Midbrain (tissue), 1 donor: ENCODE measurements around the gene LILRA6.
"Not testable (repeated sequence)": the region's sequence is repeated elsewhere in the genome, so short reads cannot be mapped to it uniquely, and the experiment has no call there.

Experiments used
- DNase-seq: peaks from one replicate; lab custom pipeline; 2025; lab: John Stamatoyannopoulos, UW

Gene LILRA6

DNA sequence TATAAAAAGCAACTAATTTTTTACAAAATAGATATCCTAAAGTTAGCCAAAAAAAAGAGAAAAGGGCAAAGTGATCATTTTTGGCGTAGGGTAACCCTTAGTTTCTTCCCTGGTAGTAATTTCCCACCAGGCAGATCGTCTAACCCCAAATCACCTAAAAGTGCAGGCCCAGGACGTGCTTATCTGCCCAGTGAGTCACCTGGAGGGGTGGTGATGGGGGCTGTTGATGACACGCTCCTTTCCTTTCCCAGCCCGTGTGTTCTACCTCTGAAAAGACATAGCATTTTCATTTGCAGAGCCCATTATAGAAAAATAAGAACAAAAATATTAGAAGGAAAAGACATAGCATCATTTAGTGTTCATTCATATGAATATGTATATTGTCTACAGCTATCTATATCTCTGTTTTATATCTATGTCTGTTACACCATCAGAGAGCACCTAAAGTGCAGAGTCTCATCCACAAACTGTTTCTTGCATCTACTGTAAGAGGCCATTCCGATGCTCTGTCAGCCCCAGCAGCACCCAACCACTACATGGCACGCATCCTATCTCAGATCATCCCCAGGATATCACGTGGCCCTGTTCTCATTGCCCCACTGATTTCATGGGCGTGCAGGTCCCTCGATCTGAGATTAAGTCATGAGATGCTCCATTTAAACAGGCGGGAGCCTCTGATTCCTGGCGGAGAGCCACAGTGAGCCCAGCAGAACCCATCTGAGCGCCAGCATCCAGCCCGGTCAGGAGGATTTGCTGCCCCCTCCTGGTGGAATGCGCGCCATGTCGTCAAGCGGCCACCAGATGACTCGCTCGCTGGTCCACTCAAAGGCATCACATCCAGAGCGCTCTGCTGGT, 11.3 kb downstream of the LILRA6 start:
- peak; percentile 86 for DNase-seq

DNA sequence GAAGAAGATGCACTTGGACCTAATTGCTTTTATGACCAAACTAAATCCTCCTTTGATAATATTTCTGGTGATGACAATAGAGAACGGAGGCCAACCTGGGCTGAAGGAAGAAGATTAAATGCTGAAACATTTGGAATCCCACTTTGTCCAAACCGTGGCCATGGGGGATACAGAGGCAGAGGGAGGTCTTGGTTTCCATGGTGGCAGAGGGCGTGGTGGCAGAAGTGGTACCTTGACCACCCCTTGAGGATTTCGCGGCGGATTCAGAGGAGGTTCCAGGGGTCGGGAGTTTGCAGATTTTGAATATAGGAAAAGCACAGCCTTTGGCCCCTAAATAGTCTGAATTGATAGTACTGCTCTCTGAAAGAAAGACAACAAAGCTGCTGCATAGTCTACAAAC, 12.6 kb downstream of the LILRA6 start:
- no peak for DNase-seq

- no peak for DNase-seq
These were observed 13.4 kb downstream of the LILRA6 start for GRCh38 chr19:54229146-54229545.

DNA sequence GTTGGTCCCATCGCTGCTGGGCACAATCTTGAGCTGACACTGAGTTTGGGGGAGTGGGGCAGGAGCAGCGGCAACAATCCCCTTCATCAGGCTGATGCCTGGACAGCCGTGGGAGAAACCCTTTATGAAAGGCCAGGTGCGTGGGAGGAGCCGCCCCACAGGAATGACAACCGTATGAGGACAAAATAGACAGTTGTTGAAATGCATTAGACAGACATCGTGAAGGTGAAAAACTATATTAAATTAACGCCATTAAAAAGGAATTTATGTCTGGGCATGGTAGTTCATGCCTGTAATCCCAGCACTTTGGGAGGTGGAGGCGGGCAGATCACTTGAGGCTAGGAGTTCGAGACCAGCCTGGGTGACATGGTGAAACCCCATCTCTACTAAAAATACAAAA, 18.0 kb downstream of the LILRA6 start:
- not testable (repeated sequence) for DNase-seq

DNA sequence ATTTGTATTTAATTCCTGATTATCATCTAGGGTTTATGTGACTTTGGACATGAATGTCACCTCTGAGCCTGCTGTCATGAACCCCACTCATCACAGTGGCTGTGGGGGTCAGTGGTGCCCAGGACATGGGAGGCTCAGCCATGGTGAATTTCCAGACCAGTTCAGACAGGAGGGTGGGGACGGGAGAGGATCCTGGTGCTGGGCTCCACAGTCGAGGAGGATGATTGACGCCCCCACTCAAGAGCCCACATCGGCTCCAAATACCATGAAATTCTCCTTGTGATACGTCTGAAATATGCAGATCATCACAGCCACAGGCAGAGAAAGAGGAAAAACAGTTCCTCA, 18.7 kb downstream of the LILRA6 start:
- DNase-seq = not testable (repeated sequence)

- DNase-seq = not testable (repeated sequence)
These were observed 19.2 kb downstream of the LILRA6 start for GRCh38 chr19:54223277-54223936.

DNA sequence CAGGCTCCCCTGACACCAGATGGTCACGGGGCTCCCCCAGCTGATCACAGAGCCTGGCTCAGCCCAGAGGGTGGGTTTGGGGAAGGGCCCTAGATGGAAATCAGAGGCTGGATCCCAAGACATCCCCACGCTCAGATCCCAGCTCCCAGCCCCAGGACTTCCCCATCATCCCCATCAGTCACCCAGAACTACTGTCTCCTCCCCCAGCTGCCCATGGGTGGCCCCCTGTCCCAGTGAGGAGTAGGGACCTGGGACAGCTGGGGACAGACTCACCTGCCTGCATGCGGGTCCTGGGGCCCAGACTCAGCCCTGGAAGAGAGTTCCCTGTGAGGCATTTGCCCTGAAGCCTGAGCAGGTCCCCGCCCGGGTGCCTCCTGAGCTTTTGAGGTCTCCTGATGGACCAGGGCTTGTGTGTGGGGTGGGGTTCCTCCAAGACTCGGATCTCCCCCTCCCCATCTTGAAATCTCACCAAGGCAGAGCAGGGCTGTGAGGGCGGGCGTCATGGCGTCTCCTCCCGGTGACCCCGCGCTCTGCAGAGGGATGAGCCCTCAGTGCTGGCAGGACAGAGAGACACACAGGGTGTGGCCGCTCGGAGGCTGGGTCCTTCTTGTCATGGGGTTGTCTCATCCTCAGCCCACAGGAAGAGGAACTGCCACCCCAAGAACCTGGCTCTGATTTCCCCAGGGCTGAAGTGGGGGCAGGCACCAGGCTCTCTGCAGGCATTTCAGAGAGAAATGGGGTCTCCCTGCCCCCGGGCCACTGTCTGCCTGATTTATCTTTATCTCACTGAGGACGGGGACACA, 19.9 kb downstream of the LILRA6 start, which contains the start of gene LILRB3:
Gene LILRB3, minus strand, starts transcription at position 534 of the 803 bp plus-strand sequence. Its CDS starts 31 bp downstream, at position 503.
- not testable (repeated sequence) for DNase-seq

DNA sequence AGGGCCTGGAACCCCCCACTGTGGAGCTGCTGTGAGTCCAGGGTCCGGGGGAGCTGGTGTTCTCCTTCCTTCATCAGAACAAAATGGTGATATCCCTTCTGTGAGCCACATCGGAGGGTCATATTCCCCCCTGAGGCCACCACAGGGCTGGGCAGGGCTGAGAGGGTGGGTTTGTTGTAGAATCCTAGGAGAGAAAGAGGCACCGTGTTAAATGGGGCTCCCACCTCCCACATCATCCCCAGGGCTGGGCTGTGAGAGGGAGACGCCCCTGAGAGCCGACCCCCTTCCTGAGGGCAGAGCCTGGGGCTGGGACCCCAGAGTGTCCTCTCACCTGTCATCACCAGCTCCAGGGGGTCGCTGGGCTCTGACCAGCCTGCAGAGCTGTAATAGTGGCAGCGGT, 20.6 kb downstream of the LILRA6 start:
- not testable (repeated sequence) for DNase-seq

DNA sequence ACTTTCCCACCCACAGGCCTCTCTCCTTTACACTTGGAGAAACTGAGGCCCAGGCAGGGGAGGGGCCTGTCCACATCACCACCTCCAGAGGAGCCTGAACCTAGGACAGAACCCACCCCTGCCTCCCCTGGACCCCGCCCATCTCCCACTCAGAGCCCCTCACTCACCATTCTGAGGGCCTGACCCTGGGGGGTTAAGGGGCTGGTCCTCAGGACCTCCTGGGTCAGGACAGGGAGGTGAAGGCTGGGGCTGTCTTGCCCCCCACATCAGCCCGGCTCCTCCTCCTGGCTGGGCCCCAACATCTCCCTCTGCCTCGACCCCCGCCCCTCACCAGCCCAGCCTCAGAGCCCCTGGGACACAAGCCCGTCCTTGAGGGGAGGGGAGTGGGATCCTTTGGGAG, 22.9 kb downstream of the LILRA6 start:
- not testable (repeated sequence) for DNase-seq

- no peak for DNase-seq
These were observed 23.5 kb downstream of the LILRA6 start for GRCh38 chr19:54218960-54219661.

GRCh38 chr19:54218259-54218658, 24.3 kb downstream of the LILRA6 start:
- DNase-seq = no peak

DNA sequence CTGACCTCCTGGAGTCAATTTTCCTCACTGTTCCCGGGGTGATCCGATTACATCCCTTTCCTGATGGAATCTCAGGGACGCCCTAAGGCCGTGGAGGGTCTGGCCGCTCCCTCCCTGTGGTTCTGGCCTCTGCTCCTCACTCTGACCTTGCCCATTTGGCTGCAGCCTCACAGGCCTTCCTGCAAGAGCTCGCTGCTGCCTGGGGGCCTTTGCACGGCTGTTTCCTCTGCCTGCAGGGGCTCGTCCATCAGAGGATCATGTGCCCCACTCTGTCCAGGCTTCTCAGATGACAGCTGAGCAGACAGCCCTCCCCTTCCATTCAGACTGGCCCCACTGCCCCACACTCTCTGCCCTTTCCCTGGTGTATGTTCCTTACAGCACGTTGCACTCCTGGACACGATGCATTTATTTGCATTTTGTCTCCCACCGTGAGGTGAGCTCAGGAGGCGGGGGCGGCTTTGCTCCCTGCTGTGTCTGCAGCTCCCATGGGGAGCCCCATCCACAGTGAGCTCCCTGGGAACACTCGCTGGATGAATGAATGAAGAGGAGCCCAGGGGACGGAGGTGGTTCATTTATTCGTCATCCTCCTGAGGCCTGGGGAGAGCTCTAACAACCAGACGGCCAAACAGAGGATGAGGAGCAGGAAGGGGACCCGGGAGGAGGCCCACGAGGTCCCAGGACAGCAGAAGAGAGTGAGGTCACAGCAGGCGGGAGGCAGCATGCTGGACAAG, 24.9 kb downstream of the LILRA6 start:
- DNase-seq = not testable (repeated sequence)

DNA sequence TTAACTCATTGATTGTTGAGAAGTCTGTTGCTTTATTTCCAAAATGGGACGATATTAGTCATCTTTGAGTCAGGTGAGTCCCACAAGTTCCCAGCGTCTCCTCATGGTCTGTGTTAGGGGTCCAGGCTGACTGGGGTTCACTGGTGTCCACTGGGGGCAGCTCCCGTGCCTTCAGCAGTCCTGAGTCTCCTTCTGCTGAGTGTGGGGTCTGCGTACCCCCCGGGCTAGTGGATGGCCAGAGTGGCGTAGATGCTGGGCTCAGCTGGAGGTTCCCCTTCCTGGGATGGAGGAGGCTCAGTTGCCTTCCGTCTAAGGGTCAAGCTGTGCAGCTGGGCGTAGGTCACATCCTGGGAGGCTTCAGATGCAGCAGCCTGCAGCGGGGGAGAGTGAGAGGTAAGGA, 25.7 kb downstream of the LILRA6 start:
- no peak for DNase-seq

DNA sequence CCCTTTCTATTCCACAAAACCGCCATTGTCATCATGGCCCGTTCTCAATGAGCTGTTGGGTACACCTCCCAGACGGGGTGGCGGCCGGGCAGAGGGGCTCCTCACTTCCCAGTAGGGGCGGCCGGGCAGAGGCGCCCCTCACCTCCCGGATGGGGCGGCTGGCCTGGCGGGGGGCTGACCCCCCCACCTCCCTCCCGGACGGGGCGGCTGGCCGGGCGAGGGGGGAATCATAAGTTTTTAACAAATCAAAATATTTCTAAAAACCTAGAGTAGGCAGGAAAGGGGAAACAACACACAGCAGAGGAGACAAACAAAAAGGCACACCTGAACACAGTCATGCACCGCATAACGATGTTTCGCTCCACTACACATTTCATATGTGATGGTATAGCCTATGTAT, 27.9 kb downstream of the LILRA6 start:
- not testable (repeated sequence) for DNase-seq

DNA sequence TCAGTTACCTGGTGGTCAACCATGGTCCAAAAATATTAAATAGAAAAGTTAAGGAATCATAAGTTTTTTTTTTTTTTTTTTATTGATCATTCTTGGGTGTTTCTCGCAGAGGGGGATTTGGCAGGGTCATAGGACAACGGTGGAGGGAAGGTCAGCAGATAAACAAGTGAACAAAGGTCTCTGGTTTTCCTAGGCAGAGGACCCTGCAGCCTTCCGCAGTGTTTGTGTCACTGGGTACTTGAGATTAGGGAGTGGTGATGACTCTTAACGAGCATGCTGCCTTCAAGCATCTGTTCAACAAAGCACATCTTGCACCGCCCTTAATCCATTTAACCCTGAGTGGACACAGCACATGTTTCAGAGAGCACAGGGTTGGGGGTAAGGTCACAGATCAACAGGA, 28.4 kb downstream of the LILRA6 start:
- not testable (repeated sequence) for DNase-seq

- no peak for DNase-seq
These were observed 31.4 kb downstream of the LILRA6 start for GRCh38 chr19:54211235-54211634.

DNA sequence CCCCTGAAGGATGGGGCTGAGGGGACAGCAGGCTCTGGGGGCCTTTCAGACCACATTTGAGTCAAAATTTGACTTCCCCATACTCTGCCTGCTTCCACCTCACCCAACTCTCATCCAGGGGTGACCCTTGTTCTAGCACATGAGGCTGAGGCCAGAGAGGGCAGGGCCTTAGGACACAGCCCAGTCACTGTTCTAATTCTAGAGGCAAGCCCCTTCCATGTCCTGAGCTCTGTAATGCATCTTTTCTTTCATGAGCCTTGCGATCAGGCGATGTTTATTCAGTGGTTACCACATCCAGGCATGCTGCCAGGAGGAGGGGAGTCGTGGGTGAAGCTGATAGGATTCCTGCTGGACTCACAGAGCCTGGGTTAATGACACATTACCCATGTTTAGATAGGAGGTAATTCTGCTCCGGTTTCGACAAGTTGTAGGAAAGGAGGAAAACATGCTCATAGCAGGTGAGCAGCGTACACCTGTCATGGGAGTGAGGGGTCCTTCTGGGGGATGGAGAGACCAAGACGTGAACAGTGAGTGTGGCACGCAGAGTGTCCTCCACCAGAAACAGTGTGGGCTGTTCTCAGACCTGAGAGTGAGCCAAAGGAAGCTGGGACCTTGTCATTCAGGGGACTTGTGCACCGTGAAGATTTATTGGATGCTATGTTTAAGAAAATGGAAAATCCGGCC, 32.6 kb downstream of the LILRA6 start:
- DNase-seq = peak; percentile 81

GRCh38 chr19:54209058-54209810, 33.4 kb downstream of the LILRA6 start:
- DNase-seq = peak; percentile 52

DNA sequence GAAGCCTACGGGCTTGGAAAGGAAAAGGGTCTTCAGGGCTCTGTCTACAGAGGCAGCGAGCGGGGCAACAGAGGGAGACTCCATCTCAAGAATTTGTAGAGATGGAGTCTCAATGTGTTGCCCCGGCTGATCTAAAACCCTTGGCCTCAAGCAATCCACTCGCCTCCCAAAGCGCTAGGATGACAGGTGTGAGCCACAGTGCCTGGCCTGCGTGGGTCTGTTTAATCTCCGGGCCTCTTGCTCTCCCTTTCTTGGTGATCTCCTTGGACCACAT, 33.9 kb downstream of the LILRA6 start:
- DNase-seq = no peak
